Stimulated activated CD8-positive, alpha-beta memory T cell treated with anti-CD3 and anti-CD28 coated beads, Interleukin-7, amount 100 ng/mL, for 48 hours (primary cell): Measurements from ENCODE around the gene MAD2L1.

ENCODE experiments used
- DNase-seq, 2 donors: peaks; one replicate each; pipeline ENCODE4 v3.0.0-alpha.2; 2020; ENCODE audit warnings: low read depth in 1 of 2; ENCODE audit errors: extremely low read depth in 1 of 2

Gene MAD2L1

GRCh38 chr4:120007191-120007871, 59.3 kb downstream of the MAD2L1 start:
- no peak for DNase-seq
